Brain pericyte (primary cell): Measurements from ENCODE around the gene AKR7A2.
"Not testable (repeated sequence)": the region's sequence is repeated elsewhere in the genome, so short reads cannot be mapped to it uniquely, and the experiment has no call there.

Experiments
- DNase-seq: peaks from one replicate; pipeline ENCODE4 v3.0.0-alpha.2; 2012; ENCODE audit warnings: low read depth, low spot score

AKR7A2 gene

DNA sequence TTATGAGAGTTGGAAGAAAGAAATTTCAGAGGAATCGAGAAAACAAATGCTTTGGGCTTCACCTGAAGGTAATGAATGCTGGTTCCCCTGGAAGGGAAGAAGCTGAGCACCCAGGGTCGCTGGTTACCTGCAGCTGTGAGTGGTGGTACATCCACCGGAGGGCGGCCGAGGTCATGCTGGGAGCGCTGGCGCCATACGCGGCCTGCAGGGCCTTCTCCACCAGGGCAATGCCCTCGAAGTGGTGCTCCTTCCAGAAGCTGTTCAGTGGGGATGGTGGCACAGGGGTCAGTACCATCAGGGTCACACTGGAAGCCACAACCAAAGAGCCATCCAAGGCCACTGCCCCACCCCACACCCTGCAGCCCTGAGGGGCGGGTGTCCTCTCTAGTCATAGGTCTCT is 43.5 kb downstream of the AKR7A2 start:
- no peak for DNase-seq

DNA sequence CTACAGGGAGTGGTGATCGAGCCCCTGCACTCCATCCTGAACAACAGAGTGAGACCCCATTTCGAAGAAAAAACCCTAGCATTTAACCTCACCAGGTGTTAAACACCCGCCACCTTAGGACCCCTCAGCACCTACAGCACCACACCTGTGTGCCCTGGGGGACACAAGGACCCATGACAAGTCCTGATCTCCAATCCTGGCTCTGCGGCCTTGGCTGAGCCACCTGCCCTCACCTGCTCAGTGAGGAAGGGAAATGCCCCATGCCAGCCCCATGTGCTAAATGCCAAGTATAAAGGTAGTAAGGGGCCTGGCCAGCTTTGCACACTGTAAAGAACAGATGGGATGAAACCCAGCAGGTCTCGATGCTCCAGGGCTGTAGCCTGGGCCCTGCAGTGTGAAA is 49.2 kb downstream of the AKR7A2 start:
- no peak for DNase-seq

GRCh38 chr1:19262047-19262446 is 49.9 kb downstream of the AKR7A2 start:
- no peak for DNase-seq

- no peak for DNase-seq
These were observed 51.5 kb downstream of the AKR7A2 start for GRCh38 chr1:19260211-19261138.

DNA sequence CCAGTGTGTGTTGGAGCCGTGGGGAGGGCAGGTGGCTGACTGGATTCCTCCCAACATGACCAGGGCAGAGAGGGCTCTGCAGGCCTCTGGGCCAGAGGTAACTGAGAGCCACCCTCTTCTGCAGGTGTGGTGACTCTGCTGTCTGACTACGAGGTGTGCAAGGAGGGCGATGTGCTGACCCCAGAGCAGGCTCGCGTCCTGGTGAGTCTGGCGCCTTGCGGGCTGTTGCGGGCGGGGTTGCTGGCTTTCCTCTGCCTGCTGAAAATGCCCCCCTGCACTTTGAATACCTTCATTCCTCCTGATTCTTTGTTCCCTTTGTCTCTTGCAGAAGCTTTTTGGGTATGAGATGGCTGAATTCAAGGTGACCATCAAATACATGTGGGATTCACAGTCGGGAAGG is 53.6 kb downstream of the AKR7A2 start:
- no peak for DNase-seq

DNA sequence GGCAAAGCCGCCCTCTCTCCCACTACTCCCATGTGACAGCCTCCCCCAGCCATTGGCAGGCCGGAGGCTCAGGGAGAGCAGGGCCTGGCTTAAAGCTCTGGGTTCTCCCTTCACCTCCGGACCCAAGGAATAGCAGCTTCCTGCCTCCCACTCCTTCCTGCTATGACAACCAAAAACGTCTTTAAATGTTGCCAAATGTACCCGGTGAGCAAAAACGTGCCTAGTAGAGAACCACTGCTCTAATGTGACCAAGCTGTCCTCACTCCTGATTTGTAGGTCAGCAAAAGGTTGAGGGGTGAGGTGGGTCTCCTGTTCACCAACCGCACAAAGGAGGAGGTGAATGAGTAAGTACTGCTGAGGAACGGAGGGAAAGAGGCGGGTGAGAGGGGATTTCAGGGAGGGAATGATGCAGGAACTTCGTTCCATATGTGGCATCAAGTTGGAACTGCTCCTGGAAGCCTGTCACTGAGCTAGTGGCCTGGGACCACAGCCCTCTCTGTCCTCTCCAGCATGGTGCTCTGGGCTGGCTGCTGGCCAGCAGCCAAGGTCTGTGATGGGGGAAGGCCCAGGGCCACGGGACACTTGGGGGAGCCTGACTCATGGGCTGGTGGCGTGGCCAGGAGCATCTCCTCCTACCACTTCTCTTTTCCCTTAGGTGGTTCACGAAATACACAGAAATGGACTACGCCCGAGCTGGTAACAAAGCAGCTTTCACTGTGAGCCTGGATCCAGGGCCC is 54.6 kb downstream of the AKR7A2 start:
- DNase-seq, result no peak

DNA sequence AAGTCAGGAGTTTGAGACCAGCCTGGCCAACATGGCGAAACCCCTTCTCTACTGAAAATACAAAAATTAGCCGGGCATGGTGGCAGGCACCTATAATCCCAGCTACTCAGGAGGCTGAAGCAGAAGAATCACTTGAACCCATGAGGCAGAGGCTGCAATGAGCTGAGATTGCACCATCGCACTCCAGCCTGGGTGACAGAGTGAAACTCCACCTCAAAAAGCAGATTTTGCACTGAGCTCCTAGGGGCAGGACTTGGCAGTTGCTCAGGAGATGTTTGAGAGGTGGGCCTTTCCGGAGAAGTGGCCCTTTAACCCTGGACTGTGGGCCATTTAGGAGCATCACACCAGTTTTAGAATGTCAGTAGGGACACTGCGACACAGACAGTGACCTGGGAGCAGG is 55.6 kb downstream of the AKR7A2 start:
- DNase-seq, result not testable (repeated sequence)

GRCh38 chr1:19255288-19255687 is 56.7 kb downstream of the AKR7A2 start:
- no peak for DNase-seq

GRCh38 chr1:19254416-19254815 is 57.5 kb downstream of the AKR7A2 start:
- DNase-seq, result no peak
